HEK293T (cell line): ENCODE results near the gene ENPP1.

Experiments used
- CTCF ChIA-PET: fragments of 350-600 bp; formaldehyde crosslinking; extraction: SDS; loops from one replicate; lab custom pipeline; 2021; ENCODE audit warnings: antibody characterized with exemption, inconsistent platforms; lab: Yijun Ruan, JAX
- POLR2A ChIA-PET: fragments of 350-600 bp; formaldehyde crosslinking; extraction: SDS; loops from one replicate; lab custom pipeline; 2020; ENCODE audit warnings: antibody characterized with exemption, inconsistent platforms; lab: Yijun Ruan, JAX
- DNase-seq: peaks from one replicate; pipeline ENCODE4 v3.0.0; 2012; ENCODE audit warnings: mixed read lengths; ENCODE audit errors: extremely low spot score
- ARNT ChIP-seq: fragments of 450-650 bp; IDR thresholded peaks from 2 replicates; pipeline ENCODE4 v1.6.1; 2017; ENCODE audit warnings: mild to moderate bottlenecking
- BHLHE40 ChIP-seq: fragments of 450-650 bp; IDR thresholded peaks from 2 replicates; pipeline ENCODE4 v1.6.1; 2016; ENCODE audit warnings: mild to moderate bottlenecking, moderate library complexity, borderline replicate concordance
- CTBP1 ChIP-seq: fragments of 450-650 bp; IDR thresholded peaks from 2 replicates; pipeline ENCODE4 v1.6.1; 2016; ENCODE audit warnings: borderline replicate concordance
- ELF4 ChIP-seq: fragments of 450-650 bp; IDR thresholded peaks from 2 replicates; pipeline ENCODE4 v1.6.1; 2017; ENCODE audit warnings: antibody characterized with exemption
- FOXA1 ChIP-seq: fragments of 450-650 bp; IDR thresholded peaks from 2 replicates; pipeline ENCODE4 v1.6.1; 2016; ENCODE audit warnings: mild to moderate bottlenecking
- FOXK2 ChIP-seq: fragments of 450-650 bp; IDR thresholded peaks from 2 replicates; pipeline ENCODE4 v1.6.1; 2016; ENCODE audit warnings: mild to moderate bottlenecking
- FOXM1 ChIP-seq: fragments of 450-650 bp; IDR thresholded peaks from 2 replicates; pipeline ENCODE4 v1.6.1; 2017; ENCODE audit warnings: mild to moderate bottlenecking, borderline replicate concordance
- HDGF ChIP-seq: fragments of 450-650 bp; IDR thresholded peaks from 2 replicates; pipeline ENCODE4 v1.6.1; 2017; ENCODE audit warnings: antibody characterized with exemption, borderline replicate concordance
- L3MBTL2 ChIP-seq: fragments of 450-650 bp; conservative IDR thresholded peaks from 2 replicates; pipeline ENCODE4 v1.6.1; 2016; ENCODE audit warnings: mild to moderate bottlenecking
- LEF1 ChIP-seq: fragments of 450-650 bp; IDR thresholded peaks from 2 replicates; pipeline ENCODE4 v1.6.1; 2017; ENCODE audit warnings: mild to moderate bottlenecking, borderline replicate concordance
- NFRKB ChIP-seq: fragments of 450-650 bp; IDR thresholded peaks from 2 replicates; pipeline ENCODE4 v1.6.1; 2016; ENCODE audit warnings: mild to moderate bottlenecking, moderate library complexity
- PKNOX1 ChIP-seq: fragments of 450-650 bp; IDR thresholded peaks from 2 replicates; pipeline ENCODE4 v1.6.1; 2016
- SP1 ChIP-seq: fragments of 450-650 bp; IDR thresholded peaks from 2 replicates; pipeline ENCODE4 v1.6.1; 2017
- SUZ12 ChIP-seq: fragments of 450-650 bp; IDR thresholded peaks from 2 replicates; pipeline ENCODE4 v1.6.1; 2016; ENCODE audit warnings: mild to moderate bottlenecking
- TARDBP ChIP-seq: fragments of 450-650 bp; IDR thresholded peaks from 2 replicates; pipeline ENCODE4 v1.6.1; 2016
- ZNF384 ChIP-seq: fragments of 450-650 bp; IDR thresholded peaks from 2 replicates; pipeline ENCODE4 v1.6.1; 2016

Gene ENPP1

GRCh38 chr6:131916847-131917246, 109.0 kb downstream of the ENPP1 start:
- ChIA-PET POLR2A (no interaction called here), CTCF (interaction anchor here (0.6 kb wide), 1 partner anchor 29 kb away, joined by 3 read pairs; no protein-coding TSS in a partner anchor)
- no peak for DNase-seq
- TF ChIP-seq FOXM1 = no peak
- no peak for TF ChIP-seq FOXA1
- no peak for TF ChIP-seq CTBP1
- TF ChIP-seq TARDBP = no peak
- no peak for TF ChIP-seq LEF1
- no peak for TF ChIP-seq PKNOX1
- no peak for TF ChIP-seq HDGF
- TF ChIP-seq FOXK2 = no peak
- TF ChIP-seq SP1 = no peak
- TF ChIP-seq ARNT = no peak
- no peak for TF ChIP-seq SUZ12
- TF ChIP-seq NFRKB = no peak

GRCh38 chr6:131917318-131917717, 109.5 kb downstream of the ENPP1 start:
- POLR2A ChIA-PET = no interaction called here
- CTCF ChIA-PET = interaction anchor here (0.6 to 1.4 kb wide), 3 partner anchors 28 to 222 kb away, joined by 3 to 4 read pairs (median 4); no protein-coding TSS in a partner anchor
- no peak for DNase-seq

GRCh38 chr6:131917763-131918649, 110.2 kb downstream of the ENPP1 start:
- POLR2A ChIA-PET = no interaction called here
- DNase-seq = no peak

More at GRCh38 chr6:131917318-131917717, 109.5 kb downstream of the ENPP1 start:
- no peak for TF ChIP-seq CTBP1
- TF ChIP-seq L3MBTL2 = no peak
- no peak for TF ChIP-seq FOXK2
- TF ChIP-seq NFRKB = no peak
- no peak for TF ChIP-seq HDGF
- TF ChIP-seq ELF4 = no peak
- no peak for TF ChIP-seq ARNT
- TF ChIP-seq PKNOX1 = no peak
- no peak for TF ChIP-seq FOXA1
- no peak for TF ChIP-seq FOXM1
- TF ChIP-seq LEF1 = no peak
- no peak for TF ChIP-seq SP1
- TF ChIP-seq BHLHE40 = no peak
- TF ChIP-seq TARDBP = no peak
- no peak for TF ChIP-seq SUZ12
- TF ChIP-seq ZNF384 = no peak

GRCh38 chr6:131918650-131919355, 111.0 kb downstream of the ENPP1 start:
- DNase-seq = no peak
- ChIA-PET CTCF (interaction anchor here (0.6 to 1.4 kb wide), 3 partner anchors 136 to 566 kb away, joined by 3 to 4 read pairs (median 3); no protein-coding TSS in a partner anchor), POLR2A (no interaction called here)
- no peak for TF ChIP-seq FOXA1
- no peak for TF ChIP-seq BHLHE40
- no peak for TF ChIP-seq ARNT
- TF ChIP-seq TARDBP = no peak
- TF ChIP-seq SP1 = no peak

More at GRCh38 chr6:131917763-131918649, 110.2 kb downstream of the ENPP1 start:
- TF ChIP-seq PKNOX1 (no peak), LEF1 (no peak), TARDBP (no peak), NFRKB (no peak), BHLHE40 (no peak), FOXA1 (no peak)
- CTCF ChIA-PET = interaction anchor here (0.6 to 1.4 kb wide), 5 partner anchors 28 to 566 kb away, joined by 3 to 4 read pairs (median 3); no protein-coding TSS in a partner anchor

- ChIA-PET POLR2A (no interaction called here), CTCF (no interaction called here)
- no peak for DNase-seq
- TF ChIP-seq BHLHE40 (no peak), LEF1 (no peak), ZNF384 (no peak), HDGF (no peak), TARDBP (no peak), FOXA1 (no peak), ARNT (no peak), NFRKB (no peak), SP1 (no peak)
These were observed 112.8 kb downstream of the ENPP1 start for GRCh38 chr6:131920656-131921055.

GRCh38 chr6:131923356-131923755, 115.5 kb downstream of the ENPP1 start:
- DNase-seq = peak; percentile 63
- CTCF ChIA-PET = interaction anchor here (0.8 to 1.7 kb wide), 8 partner anchors 8 to 373 kb away, joined by 3 to 7 read pairs (median 4); no protein-coding TSS in a partner anchor
- POLR2A ChIA-PET = no interaction called here
- TF ChIP-seq FOXM1 (no peak), TARDBP (no peak), ZNF384 (no peak), PKNOX1 (no peak), LEF1 (no peak), FOXK2 (no peak), NFRKB (no peak), L3MBTL2 (no peak), SP1 (no peak), HDGF (no peak), CTBP1 (no peak), BHLHE40 (no peak), ELF4 (no peak)
